Stomach (tissue), 9 donors: ENCODE results near the gene VSTM4. TPM values are rescaled to one million over a fixed set of nuclear protein-coding genes. Genes with fewer than 3 reads are reported as not detected.

Experiments
- DNase-seq, 2 donors: peaks; one replicate each; pipeline versions ENCODE4 v3.0.0 to v3.0.0-alpha.2; 2013 to 2019
- H3K27ac ChIP-seq, 5 donors: fragments of 200-600 bp in 4 of 5; sonication (generic) in 4 of 5; one replicate each; pipeline ENCODE4 v1.5.1; 2013 to 2019; ENCODE audit warnings: mild to moderate bottlenecking in 1 of 5, moderate library complexity in 1 of 5
- H3K27me3 ChIP-seq, 3 donors: fragments of 200-600 bp; sonication (generic); one replicate each; pipeline ENCODE4 v1.5.1; 2017 to 2019; ENCODE audit warnings: mixed run types in 1 of 3
- H3K36me3 ChIP-seq, 4 donors: fragments of 200-600 bp; sonication (generic); 1 replicate in 3 of 4; 2 replicates in 1 of 4; pipeline ENCODE4 v1.5.1; 2016 to 2019
- H3K4me1 ChIP-seq, 4 donors: fragments of 200-600 bp; sonication (generic); one replicate each; pipeline ENCODE4 v1.5.1; 2016 to 2019
- H3K4me3 ChIP-seq, 4 donors: fragments of 200-600 bp; sonication (generic) in 3 of 4; one replicate each; pipeline ENCODE4 v1.5.1; 2016 to 2019; ENCODE audit warnings: mild to moderate bottlenecking in 1 of 4
- H3K9me3 ChIP-seq, 4 donors: fragments of 200-600 bp; sonication (generic); one replicate each; pipeline ENCODE4 v1.5.1; 2016 to 2019
- EP300 ChIP-seq: sonication (generic); formaldehyde crosslinking; IDR thresholded peaks from one replicate; pipeline ENCODE4 v1.6.1; 2017; ENCODE audit warnings: antibody characterized with exemption
- POLR2A ChIP-seq, 4 donors: fragments of 450-650 bp; IDR thresholded peaks; one replicate each; pipeline ENCODE4 v1.6.1; 2016; ENCODE audit warnings: antibody characterized with exemption in 4 of 4, control low read depth in 2 of 4, mild to moderate bottlenecking in 1 of 4, moderate library complexity in 1 of 4
- POLR2AphosphoS5 ChIP-seq, 3 donors: sonication (generic); formaldehyde crosslinking; IDR thresholded peaks; one replicate each; pipeline ENCODE4 v1.6.1; 2016; ENCODE audit warnings: antibody characterized with exemption in 3 of 3
- WGBS, 5 donors: extraction: QIAGEN DNeasy Blood & Tissue Kit in 3 of 5; methylation state at CpG; one replicate each; pipeline versions ENCODE4 v1.1.5 to v1.1.7; 2013 to 2018; 5-methylcytosine and 5-hydroxymethylcytosine counted together
- intact Hi-C: fragments of 100-400 bp; cut with DNase I; formaldehyde crosslinking; loops from one replicate; pipeline ENCODE4 v1.15.1; 2023; ENCODE audit warnings: low total_unique reads
- polyA plus RNA-seq, 3 donors: library from polyadenylated mRNA; stranded (reverse); fragments of 200-250 nt; gene quantifications; one replicate each; pipeline ENCODE4 v1.2.3, GENCODE V29; 2013
- total RNA-seq, 5 donors: library from RNA; depleted of rRNA; stranded (reverse); fragments of >200 nt; gene quantifications; one replicate each; pipeline versions ENCODE4 v1.1.0 to v1.2.3, GENCODE V29; 2014 to 2016
- TF ChIP-seq, protein P1 (sequence below), 7 experiments: fragments of 450-650 bp in 4 of 7; fragments of 200-600 bp in 3 of 7; sonication (generic) in 3 of 7; IDR thresholded peaks; one replicate each; pipeline ENCODE4 v1.5.1; 2016 to 2019; ENCODE audit warnings: antibody characterized with exemption in 7 of 7, control low read depth in 2 of 7, mild to moderate bottlenecking in 1 of 7
- donor health status: healthy with polysubstance abuse.
- donor health status: Bipolar disorder and iron deficiency.
- donor health status: healthy.

The VSTM4 gene
- total and polyA plus RNA-seq, 8 donors: 0.58 to 23.1 (median 3.0) TPM

DNA sequence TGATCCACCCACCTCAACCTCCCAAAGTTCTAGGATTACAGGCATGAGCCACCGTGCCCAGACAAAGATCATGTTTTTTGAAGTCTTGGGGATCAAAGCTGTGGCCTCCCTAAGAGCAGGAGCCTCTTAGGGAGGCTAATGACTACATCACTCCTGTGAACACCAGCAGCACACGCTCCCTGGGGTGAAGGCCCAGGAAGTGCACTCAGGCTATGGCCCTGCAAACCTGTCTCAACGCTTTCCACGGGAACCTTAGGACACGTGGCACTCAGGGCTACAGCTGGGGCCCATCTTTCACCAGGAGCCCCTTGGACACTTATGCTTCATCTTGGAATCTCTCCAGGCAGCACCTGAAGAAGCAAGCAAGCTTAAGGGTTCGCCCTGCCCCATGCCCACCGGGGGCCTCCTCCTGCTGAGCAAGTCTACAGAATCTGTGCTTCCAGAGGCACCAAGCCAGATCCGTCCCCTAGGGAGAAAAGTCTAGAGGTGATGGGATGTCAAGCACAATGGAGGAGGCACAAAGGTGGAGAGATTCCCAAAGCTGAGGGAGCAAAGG is 18.4 kb downstream of the VSTM4 start:
- intact Hi-C loops: no loop called here
- H3K36me3 ChIP-seq: no peaks in the 10 kb centered on the region
- no peak overlapping the region for H3K27ac ChIP-seq
- WGBS, 5 donors: 80 to 89% (median 85%) methylated on average over 8 of the region's 8 CpGs
- H3K9me3 ChIP-seq: no peaks in the 10 kb centered on the region
- H3K4me1 ChIP-seq: peaks cover 0 to 5% (median 0%) of the 10 kb centered on the region in 4 donors
- TF ChIP-seq POLR2AphosphoS5 (IDR thresholded peaks at IDR 0.05) (no peak), POLR2A (IDR thresholded peaks at IDR 0.05) (no peak), EP300 (no peak)
- TF ChIP-seq, protein P1, sequence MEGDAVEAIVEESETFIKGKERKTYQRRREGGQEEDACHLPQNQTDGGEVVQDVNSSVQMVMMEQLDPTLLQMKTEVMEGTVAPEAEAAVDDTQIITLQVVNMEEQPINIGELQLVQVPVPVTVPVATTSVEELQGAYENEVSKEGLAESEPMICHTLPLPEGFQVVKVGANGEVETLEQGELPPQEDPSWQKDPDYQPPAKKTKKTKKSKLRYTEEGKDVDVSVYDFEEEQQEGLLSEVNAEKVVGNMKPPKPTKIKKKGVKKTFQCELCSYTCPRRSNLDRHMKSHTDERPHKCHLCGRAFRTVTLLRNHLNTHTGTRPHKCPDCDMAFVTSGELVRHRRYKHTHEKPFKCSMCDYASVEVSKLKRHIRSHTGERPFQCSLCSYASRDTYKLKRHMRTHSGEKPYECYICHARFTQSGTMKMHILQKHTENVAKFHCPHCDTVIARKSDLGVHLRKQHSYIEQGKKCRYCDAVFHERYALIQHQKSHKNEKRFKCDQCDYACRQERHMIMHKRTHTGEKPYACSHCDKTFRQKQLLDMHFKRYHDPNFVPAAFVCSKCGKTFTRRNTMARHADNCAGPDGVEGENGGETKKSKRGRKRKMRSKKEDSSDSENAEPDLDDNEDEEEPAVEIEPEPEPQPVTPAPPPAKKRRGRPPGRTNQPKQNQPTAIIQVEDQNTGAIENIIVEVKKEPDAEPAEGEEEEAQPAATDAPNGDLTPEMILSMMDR (IDR thresholded peaks at IDR 0.05): no peak
- no peaks in the 10 kb centered on the region for H3K27me3 ChIP-seq
- no peak overlapping the region for H3K4me3 ChIP-seq
- DNase-seq: no peak

DNA sequence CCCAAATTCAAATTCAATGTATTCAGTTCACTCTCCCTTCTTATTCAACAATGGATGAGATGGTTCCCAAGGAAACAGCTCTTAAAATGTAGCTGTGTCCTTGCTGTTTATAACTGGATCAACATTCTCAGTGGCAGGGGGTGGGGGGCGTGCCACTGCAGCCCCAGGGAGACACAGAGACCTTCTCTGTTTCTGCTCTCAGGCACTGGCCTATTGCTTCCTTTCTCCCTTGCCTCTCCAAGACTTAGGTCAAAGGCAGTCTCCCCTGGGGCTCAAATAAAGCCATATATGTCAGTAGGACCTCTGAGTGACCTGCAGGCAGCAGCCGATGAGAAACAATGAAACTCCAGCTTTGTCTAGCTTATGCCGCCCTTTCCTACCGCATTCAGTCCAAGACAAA is 20.7 kb downstream of the VSTM4 start:
- Histone ChIP-seq H3K36me3 (no peaks in the 10 kb centered on the region), H3K4me3 (no peak overlapping the region), H3K9me3 (no peaks in the 10 kb centered on the region), H3K27ac (no peak overlapping the region), H3K4me1 (peaks cover 0 to 20% (median 6%) of the 10 kb centered on the region in 4 donors), H3K27me3 (no peaks in the 10 kb centered on the region)
- intact Hi-C loops: no loop called here
- TF ChIP-seq POLR2AphosphoS5 (IDR thresholded peaks at IDR 0.05) (no peak), POLR2A (IDR thresholded peaks at IDR 0.05) (no peak), EP300 (no peak)
- TF ChIP-seq, protein P1 (IDR thresholded peaks at IDR 0.05): no peak
- no peak for DNase-seq
- 60 to 72% (median 71%) methylated on average over 4 of the region's 4 CpGs for WGBS, 5 donors

DNA sequence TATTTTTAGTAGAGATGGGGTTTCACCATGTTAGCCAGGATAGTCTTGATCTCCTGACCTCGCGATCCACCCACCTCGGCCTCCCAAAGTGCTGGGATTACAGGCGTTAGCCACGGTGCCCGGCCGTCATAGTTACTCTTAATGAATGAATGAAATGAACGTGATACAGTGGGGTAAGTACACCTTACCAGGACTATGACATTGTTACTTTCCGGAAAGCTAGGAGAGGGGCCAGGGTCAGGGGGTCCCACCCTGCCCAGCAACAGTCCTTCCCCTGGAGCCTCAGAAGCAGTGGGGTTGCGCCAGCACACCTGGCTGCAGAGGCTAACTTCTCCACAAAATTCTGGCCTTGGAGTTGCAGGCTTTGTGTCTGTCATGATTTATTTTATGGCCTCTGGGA is 21.4 kb downstream of the VSTM4 start:
- TF ChIP-seq POLR2AphosphoS5 (IDR thresholded peaks at IDR 0.05): no peak
- no peak for TF ChIP-seq POLR2A (IDR thresholded peaks at IDR 0.05)
- TF ChIP-seq EP300: no peak
- TF ChIP-seq, protein P1 (IDR thresholded peaks at IDR 0.05): no peak
- 91 to 94% (median 93%) methylated on average over 10 of the region's 10 CpGs for WGBS, 5 donors
- Histone ChIP-seq H3K4me1 (peaks cover 0 to 27% (median 6%) of the 10 kb centered on the region in 4 donors), H3K4me3 (no peak overlapping the region), H3K9me3 (no peaks in the 10 kb centered on the region), H3K27me3 (no peaks in the 10 kb centered on the region), H3K27ac (no peak overlapping the region), H3K36me3 (no peaks in the 10 kb centered on the region)
- no peak for DNase-seq
- intact Hi-C loops: no loop called here

DNA sequence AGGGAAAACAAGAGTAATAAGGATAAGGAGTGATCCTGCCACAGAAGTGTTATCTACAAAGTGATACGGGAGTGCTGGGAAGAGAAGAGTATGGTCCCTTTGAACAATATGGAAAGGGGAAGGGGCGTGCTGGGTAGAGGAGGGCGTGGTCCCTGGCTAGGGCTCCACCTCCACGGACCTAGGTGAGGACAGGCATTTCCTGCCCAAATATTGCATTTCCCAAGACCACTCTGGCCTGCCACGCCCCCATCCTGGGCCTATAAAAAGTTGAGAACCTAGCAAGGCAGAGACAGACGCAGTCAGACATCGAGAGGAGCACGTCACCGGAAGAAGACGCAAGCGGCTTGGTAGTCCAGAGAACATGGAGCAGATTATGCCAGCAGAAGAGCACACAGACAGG is 22.8 kb downstream of the VSTM4 start:
- no peak overlapping the region for H3K4me3 ChIP-seq
- H3K27ac ChIP-seq: no peak overlapping the region
- peaks cover 0 to under 1% (median 0%) of the 10 kb centered on the region in 4 donors for H3K9me3 ChIP-seq
- intact Hi-C loops: no loop called here
- TF ChIP-seq POLR2AphosphoS5 (IDR thresholded peaks at IDR 0.05): no peak
- TF ChIP-seq, protein P1 (IDR thresholded peaks at IDR 0.05): no peak
- no peak for TF ChIP-seq EP300
- WGBS, 5 donors: 79 to 87% (median 85%) methylated on average over 11 of the region's 11 CpGs
- DNase-seq: no peak
- H3K36me3 ChIP-seq: no peaks in the 10 kb centered on the region
- H3K27me3 ChIP-seq: no peaks in the 10 kb centered on the region
- peaks cover 0 to 28% (median 6%) of the 10 kb centered on the region in 4 donors for H3K4me1 ChIP-seq
